ENCODE results near the gene BCL7A. TPM values are rescaled to one million over a fixed set of nuclear protein-coding genes. Genes with fewer than 3 reads are reported as not detected.
A peak's percentile ranks its signal among the peaks of the same experiment; 100 is the strongest.

BCL7A gene
- total RNA-seq, 1 donor from 2014 or later = 13.0 TPM

GRCh38 chr12:122057007-122057735 lies 35.5 kb downstream of the BCL7A start:
- intact Hi-C loops (cut with micrococcal nuclease) = no loop called here
- Mint-ChIP-seq H3K27ac (no peak overlapping the region), H3K4me1 (ENCODE audit: low read depth) (no peaks in the 10 kb centered on the region), H3K36me3 (ENCODE audit: low read depth) (peaks cover 1% of the 10 kb centered on the region), H3K27me3 (ENCODE audit: insufficient read depth) (no peaks in the 10 kb centered on the region), H3K4me3 (no peak overlapping the region), H3K9me3 (no peaks in the 10 kb centered on the region)
- no peak for DNase-seq (ENCODE audit: low spot score)

GRCh38 chr12:122057769-122058168 lies 36.1 kb downstream of the BCL7A start:
- Mint-ChIP-seq H3K27ac (no peak overlapping the region), H3K36me3 (ENCODE audit: low read depth) (peaks cover 1% of the 10 kb centered on the region), H3K4me1 (ENCODE audit: low read depth) (no peaks in the 10 kb centered on the region), H3K9me3 (no peaks in the 10 kb centered on the region), H3K27me3 (ENCODE audit: insufficient read depth) (no peaks in the 10 kb centered on the region), H3K4me3 (no peak overlapping the region)
- no peak for DNase-seq (ENCODE audit: low spot score)
- intact Hi-C loops (cut with micrococcal nuclease) = no loop called here

DNA sequence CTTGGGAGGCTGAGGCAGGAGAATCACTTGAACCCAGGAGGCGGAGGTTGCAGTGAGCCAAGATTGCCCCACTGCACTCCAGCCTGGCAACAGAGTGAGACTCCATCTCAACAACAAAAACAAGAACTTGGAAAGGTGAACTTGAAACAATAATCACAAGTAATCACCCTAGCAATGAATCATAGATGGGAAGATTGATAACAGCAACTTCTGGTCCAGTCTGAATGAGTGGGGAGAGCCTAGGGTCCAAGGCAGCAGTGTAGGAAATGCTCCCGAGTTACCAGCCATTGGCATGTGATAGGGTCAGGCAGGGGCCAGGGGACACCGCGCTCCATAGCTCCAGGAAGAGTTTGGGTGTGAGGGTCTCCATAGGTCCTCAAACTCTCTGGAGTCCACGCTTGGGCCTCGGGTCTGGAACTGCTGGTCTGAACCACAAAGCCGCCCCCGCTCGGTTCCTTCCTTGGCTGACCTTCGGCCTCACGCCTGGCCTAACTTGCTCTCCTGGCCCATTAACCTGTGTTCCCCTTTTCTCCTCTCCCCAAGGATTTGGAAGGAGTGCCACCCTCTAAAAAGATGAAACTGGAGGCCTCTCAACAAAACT lies 37.0 kb downstream of the BCL7A start:
- Mint-ChIP-seq H3K4me3 (no peak overlapping the region), H3K4me1 (ENCODE audit: low read depth) (peaks cover 9% of the 10 kb centered on the region), H3K27me3 (ENCODE audit: insufficient read depth) (no peaks in the 10 kb centered on the region), H3K27ac (no peak overlapping the region), H3K9me3 (no peaks in the 10 kb centered on the region), H3K36me3 (ENCODE audit: low read depth) (peaks cover 3% of the 10 kb centered on the region)
- intact Hi-C loops (cut with micrococcal nuclease) = no loop called here
- DNase-seq (ENCODE audit: low spot score) = no peak

DNA sequence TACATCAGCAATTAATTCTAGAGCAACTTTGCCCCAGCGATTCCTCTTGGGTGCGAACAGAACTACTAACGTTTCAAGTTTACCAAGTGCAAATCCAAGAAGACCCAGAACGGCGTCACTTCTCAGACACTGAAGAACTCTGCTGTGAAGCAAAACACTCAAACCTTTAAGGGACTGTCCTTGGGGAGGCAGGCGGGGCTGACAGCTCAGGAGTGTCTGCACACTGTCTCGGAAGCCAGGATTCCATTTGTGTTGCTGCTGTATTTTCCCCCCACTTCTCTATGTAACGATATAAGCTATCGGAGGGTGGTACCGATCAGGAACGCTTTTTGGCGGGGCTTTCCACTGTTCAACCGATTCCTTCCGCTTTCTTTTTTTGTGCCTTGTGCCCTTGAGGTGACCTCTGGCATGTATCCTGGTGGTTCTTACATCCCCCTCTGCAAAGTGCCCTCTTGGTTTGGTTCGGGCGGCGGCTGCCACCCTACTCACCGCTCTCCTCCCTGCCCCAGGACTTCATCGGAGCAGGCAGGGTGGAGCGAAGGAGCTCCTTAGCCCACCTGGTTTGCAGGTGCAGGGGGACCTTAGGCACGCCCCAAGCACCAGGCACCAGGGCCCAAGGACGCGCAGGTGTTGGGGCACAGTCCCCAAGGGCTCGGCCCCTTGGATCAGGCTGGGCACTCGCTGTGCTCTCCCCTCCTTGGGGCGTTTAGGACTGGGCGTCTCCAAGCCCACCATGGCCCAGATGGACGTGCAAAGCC lies 37.7 kb downstream of the BCL7A start:
- H3K4me3 Mint-ChIP-seq = no peak overlapping the region
- no peaks in the 10 kb centered on the region for H3K9me3 Mint-ChIP-seq
- H3K27ac Mint-ChIP-seq = no peak overlapping the region
- H3K4me1 Mint-ChIP-seq (ENCODE audit: low read depth) = peaks cover 14% of the 10 kb centered on the region
- DNase-seq (ENCODE audit: low spot score) = no peak
- H3K27me3 Mint-ChIP-seq (ENCODE audit: insufficient read depth) = no peaks in the 10 kb centered on the region
- H3K36me3 Mint-ChIP-seq (ENCODE audit: low read depth) = peaks cover 3% of the 10 kb centered on the region
- intact Hi-C loops (cut with micrococcal nuclease) = no loop called here

GRCh38 chr12:122060081-122060501 lies 38.4 kb downstream of the BCL7A start:
- no peak overlapping the region for H3K27ac Mint-ChIP-seq
- no peaks in the 10 kb centered on the region for H3K9me3 Mint-ChIP-seq
- H3K36me3 Mint-ChIP-seq (ENCODE audit: low read depth) = peaks cover 3% of the 10 kb centered on the region
- no peak overlapping the region for H3K4me3 Mint-ChIP-seq
- peaks cover 14% of the 10 kb centered on the region for H3K4me1 Mint-ChIP-seq (ENCODE audit: low read depth)
- DNase-seq (ENCODE audit: low spot score) = no peak
- intact Hi-C loops (cut with micrococcal nuclease) = no loop called here
- no peaks in the 10 kb centered on the region for H3K27me3 Mint-ChIP-seq (ENCODE audit: insufficient read depth)

GRCh38 chr12:122061253-122061652 lies 39.6 kb downstream of the BCL7A start:
- DNase-seq (ENCODE audit: low spot score) = no peak
- H3K36me3 Mint-ChIP-seq (ENCODE audit: low read depth) = peaks cover 3% of the 10 kb centered on the region
- H3K4me1 Mint-ChIP-seq (ENCODE audit: low read depth) = peaks cover 14% of the 10 kb centered on the region
- no peaks in the 10 kb centered on the region for H3K9me3 Mint-ChIP-seq
- no peak overlapping the region for H3K27ac Mint-ChIP-seq
- H3K27me3 Mint-ChIP-seq (ENCODE audit: insufficient read depth) = no peaks in the 10 kb centered on the region
- intact Hi-C loops (cut with micrococcal nuclease) = no loop called here
- H3K4me3 Mint-ChIP-seq = no peak overlapping the region

- Mint-ChIP-seq H3K27me3 (ENCODE audit: insufficient read depth) (peaks cover 3% of the 10 kb centered on the region), H3K4me1 (ENCODE audit: low read depth) (peaks cover 20% of the 10 kb centered on the region), H3K9me3 (no peaks in the 10 kb centered on the region), H3K36me3 (ENCODE audit: low read depth) (peaks cover 3% of the 10 kb centered on the region), H3K27ac (peak overlapping the region; percentile 24), H3K4me3 (no peak overlapping the region)
- DNase-seq (ENCODE audit: low spot score) = no peak
- intact Hi-C loops (cut with micrococcal nuclease) = no loop called here
Observed at GRCh38 chr12:122062832-122063693, 41.4 kb downstream of the BCL7A start.

DNA sequence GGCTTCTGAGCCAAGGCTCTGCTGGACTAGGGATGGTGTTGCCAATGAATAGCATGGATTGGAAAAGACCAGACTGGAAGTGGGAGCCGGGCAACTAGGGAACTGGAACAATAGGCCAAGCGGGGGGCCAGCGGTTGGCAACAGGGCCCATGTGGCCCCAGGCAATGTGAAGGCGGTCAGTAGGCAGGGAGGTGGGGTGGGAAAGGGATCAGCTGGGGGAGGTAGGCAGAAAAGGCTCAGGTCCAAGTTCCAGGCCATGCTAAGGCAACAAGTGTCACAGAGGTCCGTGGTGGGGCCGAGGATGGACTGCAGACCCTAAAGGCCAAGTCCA lies 42.0 kb downstream of the BCL7A start:
- intact Hi-C loops (cut with micrococcal nuclease) = no loop called here
- Mint-ChIP-seq H3K9me3 (no peaks in the 10 kb centered on the region), H3K36me3 (ENCODE audit: low read depth) (peaks cover 3% of the 10 kb centered on the region), H3K4me1 (ENCODE audit: low read depth) (peaks cover 26% of the 10 kb centered on the region), H3K27ac (peak overlapping the region; percentile 7), H3K27me3 (ENCODE audit: insufficient read depth) (peaks cover 4% of the 10 kb centered on the region), H3K4me3 (no peak overlapping the region)
- DNase-seq (ENCODE audit: low spot score) = no peak

DNA sequence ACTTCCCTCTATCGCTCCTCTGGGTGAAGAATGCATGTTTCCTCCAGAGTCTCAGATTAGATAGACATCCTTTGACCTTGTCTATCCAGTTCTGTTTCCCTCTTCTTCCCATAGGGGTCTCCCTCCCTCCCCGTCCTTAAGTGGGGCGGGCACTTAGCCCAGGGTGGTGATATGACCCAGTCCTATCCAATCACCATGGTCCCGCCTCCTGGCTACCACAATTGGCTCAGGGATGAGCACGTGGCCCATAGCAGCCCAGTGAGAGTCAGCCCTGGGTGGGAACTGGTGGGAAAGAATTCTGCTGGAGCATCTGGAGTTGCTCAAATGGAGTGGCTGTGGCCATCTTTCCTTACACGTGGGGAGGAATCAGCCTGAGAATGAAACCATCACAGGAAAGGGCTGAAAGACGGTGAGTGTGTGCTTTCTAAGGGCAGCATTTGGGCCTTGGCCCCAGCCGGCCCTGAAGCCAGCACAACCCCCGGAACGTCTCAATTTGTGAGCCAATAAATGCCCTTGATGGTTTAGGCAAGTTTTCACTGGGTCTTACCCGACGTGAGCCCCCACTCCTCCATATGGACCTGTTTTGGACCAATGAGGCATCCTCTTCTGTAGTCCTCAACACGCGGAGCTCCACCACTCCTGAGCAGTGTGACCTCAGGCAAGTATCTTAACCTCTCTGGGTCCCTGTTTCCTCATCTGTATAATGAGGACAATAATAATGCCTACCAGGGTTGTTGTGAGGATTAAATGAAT lies 42.5 kb downstream of the BCL7A start:
- peaks cover 1% of the 10 kb centered on the region for H3K36me3 Mint-ChIP-seq (ENCODE audit: low read depth)
- no peak for DNase-seq (ENCODE audit: low spot score)
- peak overlapping the region; percentile 7 for H3K27ac Mint-ChIP-seq
- H3K27me3 Mint-ChIP-seq (ENCODE audit: insufficient read depth) = peaks cover 4% of the 10 kb centered on the region
- H3K4me1 Mint-ChIP-seq (ENCODE audit: low read depth) = peaks cover 26% of the 10 kb centered on the region
- H3K9me3 Mint-ChIP-seq = no peaks in the 10 kb centered on the region
- no peak overlapping the region for H3K4me3 Mint-ChIP-seq
- intact Hi-C loops (cut with micrococcal nuclease) = no loop called here

DNA sequence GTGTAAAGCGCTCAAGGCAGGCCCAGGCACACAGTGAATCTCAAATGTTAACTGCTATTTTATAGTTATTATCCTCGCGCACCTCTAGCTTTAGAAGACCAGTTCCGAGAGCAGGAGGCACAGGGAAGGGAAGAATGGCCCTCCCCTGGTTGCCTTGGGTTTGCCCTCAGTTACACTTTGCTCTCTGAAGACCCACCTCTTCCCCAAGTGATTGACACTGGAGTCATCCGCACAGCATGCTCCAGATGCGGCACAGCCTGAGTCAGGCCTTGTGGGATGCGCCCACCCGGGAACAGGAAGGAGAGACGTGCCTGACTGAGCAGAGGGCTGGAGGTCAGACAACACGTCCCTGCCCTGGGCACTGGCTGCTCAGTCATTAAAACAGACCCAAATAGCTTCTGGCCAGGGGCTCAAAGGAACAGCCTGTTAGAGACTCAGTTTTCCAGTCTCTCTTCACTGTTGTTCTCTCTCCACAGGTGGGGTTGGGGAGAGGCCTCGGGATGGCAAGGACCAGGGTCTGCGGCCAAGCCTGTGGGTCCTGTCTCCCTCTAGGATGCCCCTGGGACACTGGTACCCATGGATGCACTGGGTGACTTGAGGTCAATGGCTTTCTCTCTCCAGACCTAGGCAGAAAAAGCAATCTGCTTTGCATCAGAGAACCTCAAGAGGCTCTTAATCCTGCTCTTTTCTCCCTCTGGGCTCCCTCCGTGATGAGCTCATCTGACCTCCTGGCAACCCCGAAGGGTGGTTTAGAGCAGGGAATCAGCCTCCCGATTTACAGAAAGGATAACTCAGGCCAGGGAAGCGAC lies 43.3 kb downstream of the BCL7A start:
- Mint-ChIP-seq H3K36me3 (ENCODE audit: low read depth) (peaks cover 1% of the 10 kb centered on the region), H3K27me3 (ENCODE audit: insufficient read depth) (peaks cover 4% of the 10 kb centered on the region), H3K4me1 (ENCODE audit: low read depth) (peaks cover 26% of the 10 kb centered on the region), H3K9me3 (no peaks in the 10 kb centered on the region), H3K27ac (no peak overlapping the region), H3K4me3 (no peak overlapping the region)
- intact Hi-C loops (cut with micrococcal nuclease) = loop anchor here (5.0 kb wide), 1 partner anchor 37 kb away; no protein-coding TSS in a partner anchor
- no peak for DNase-seq (ENCODE audit: low spot score)

DNA sequence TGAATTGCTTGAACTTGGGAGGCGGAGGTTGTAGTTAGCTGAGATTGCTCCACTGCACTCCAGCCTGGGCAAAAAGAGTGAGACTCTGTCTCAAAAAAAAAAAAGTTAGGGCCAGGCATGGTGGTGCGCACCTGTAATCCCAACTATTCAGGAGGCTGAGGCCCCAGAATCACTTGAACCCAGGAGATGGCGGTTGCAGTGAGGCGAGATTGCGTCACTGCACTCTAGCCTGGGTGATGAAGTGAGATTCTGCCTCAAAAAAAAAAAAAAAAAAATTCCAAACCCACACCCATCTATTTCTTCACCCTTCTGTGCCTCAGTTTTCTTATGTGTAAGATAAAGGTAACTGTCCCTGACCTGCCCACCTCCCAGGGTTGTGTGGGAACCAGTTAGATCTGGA lies 45.9 kb downstream of the BCL7A start:
- intact Hi-C loops (cut with micrococcal nuclease) = loop anchor here (5.0 kb wide), 1 partner anchor 35 kb away; no protein-coding TSS in a partner anchor
- DNase-seq (ENCODE audit: low spot score) = no peak
- Mint-ChIP-seq H3K36me3 (ENCODE audit: low read depth) (peaks cover 1% of the 10 kb centered on the region), H3K4me3 (peak overlapping the region; percentile 73), H3K27ac (no peak overlapping the region), H3K27me3 (ENCODE audit: insufficient read depth) (peaks cover 12% of the 10 kb centered on the region), H3K4me1 (ENCODE audit: low read depth) (peaks cover 26% of the 10 kb centered on the region), H3K9me3 (no peaks in the 10 kb centered on the region)
